ENCODE data around the gene TRAF1. TPM values are rescaled to one million over a fixed set of nuclear protein-coding genes. Genes with fewer than 3 reads are reported as not detected.

TRAF1 gene
- total and polyA plus RNA-seq, 10 of the 15 experiments (the other 5 are each of a cell fraction or from before 2014, with no cell fraction given): 13.8 to 163 (median 128) TPM

GRCh38 chr9:120944434-120944843 is 17.8 kb upstream of the TRAF1 start (continued):
- TF ChIP-seq ZNF592 (IDR thresholded peaks at IDR 0.05) (no peak), STAT1 (conservative IDR thresholded peaks at IDR 0.05) (no peak), CEBPZ (IDR thresholded peaks at IDR 0.05; ENCODE audit: low read depth, low read length) (no peak), TCF3 (IDR thresholded peaks at IDR 0.05; ENCODE audit: borderline replicate concordance, insufficient read depth, low read depth, low read length) (no peak), SUPT20H (IDR thresholded peaks at IDR 0.05; ENCODE audit: borderline replicate concordance, control insufficient read depth, low read depth, low read length) (no peak), FOXK2 (IDR thresholded peaks at IDR 0.05) (no peak), HCFC1 (IDR thresholded peaks at IDR 0.05; ENCODE audit: low read length) (no peak), RAD51 (IDR thresholded peaks at IDR 0.05) (0 out of 2 replicates have a peak, but pooled peaks have one; percentile 25), FOS (IDR thresholded peaks at IDR 0.05; ENCODE audit: borderline replicate concordance, extremely low read depth, insufficient read length) (no peak), PAX8 (IDR thresholded peaks at IDR 0.05) (no peak), CHD4 (IDR thresholded peaks at IDR 0.05) (no peak), ZNF687 (IDR thresholded peaks at IDR 0.05) (peak; percentile 99), RELB (IDR thresholded peaks at IDR 0.05; ENCODE audit: low read depth) (peak; percentile 91), KAT2A (conservative IDR thresholded peaks at IDR 0.05; ENCODE audit: control insufficient read depth, low read depth, low read length) (no peak), ZNF274 (IDR thresholded peaks at IDR 0.05; ENCODE audit: insufficient read depth, insufficient read length) (no peak), TCF7 (IDR thresholded peaks at IDR 0.05; ENCODE audit: borderline replicate concordance) (no peak), ZSCAN29 (IDR thresholded peaks at IDR 0.05) (no peak), IKZF2 (IDR thresholded peaks at IDR 0.05) (peak; percentile 97 to 98)
